NT2/D1 (cell line): Measurements from ENCODE around the gene SCAMP4.

Experiments
- SUZ12 ChIP-seq: IDR thresholded peaks from 2 replicates; pipeline ENCODE4 v1.6.1; 2011; ENCODE audit not compliant: insufficient read length, insufficient read depth; ENCODE audit errors: extremely low read depth
- YY1 ChIP-seq: IDR thresholded peaks from 2 replicates; pipeline ENCODE4 v1.6.1; 2011; ENCODE audit not compliant: insufficient read length, insufficient read depth
- ZNF274 ChIP-seq: IDR thresholded peaks from 2 replicates; pipeline ENCODE4 v1.6.1; 2011; ENCODE audit warnings: mild to moderate bottlenecking, low read depth, low read length

GRCh38 chr19:1913781-1914577 lies 8.8 kb downstream of the SCAMP4 start:
- TF ChIP-seq ZNF274, result no peak
- no peak for TF ChIP-seq SUZ12
- TF ChIP-seq YY1, result no peak
